ENCODE results near the gene SPEG. TPM values are rescaled to one million over a fixed set of nuclear protein-coding genes. Genes with fewer than 3 reads are reported as not detected.

SPEG gene
- total RNA-seq, 1 experiment from 2014 or later, result 55.3 TPM

GRCh38 chr2:219408204-219408603, 26.4 kb upstream of the SPEG start (continued):
- no peak for TF ChIP-seq ATF1 (CRISPR knock-in tag; IDR thresholded peaks at IDR 0.05)

- 0 out of 2 replicates have a peak, but pooled peaks cover 2% of the 10 kb centered on the region for H3K36me3 Mint-ChIP-seq
- ChIA-PET CTCF (interaction anchor here (0.8 to 3.8 kb wide), 7 partner anchors 10 to 121 kb away, joined by 3 to 14 read pairs (median 4); partner anchors contain the start of genes DES and SPEG), POLR2A (no interaction called here)
- H3K9me3 Mint-ChIP-seq, result peaks cover 6% of the 10 kb centered on the region; the same call in 1 of the 2 replicates
- ATAC-seq, result no peak
- H3K27me3 Mint-ChIP-seq (ENCODE audit: low read depth), result peaks cover 5% of the 10 kb centered on the region
- no peak overlapping the region for H3K27ac Mint-ChIP-seq
- peaks cover 16% of the 10 kb centered on the region for H3K4me1 Mint-ChIP-seq
- TF ChIP-seq JAZF1 (CRISPR knock-in tag; IDR thresholded peaks at IDR 0.05) (no peak), EMX1 (CRISPR knock-in tag; IDR thresholded peaks at IDR 0.05) (no peak), MYBL2 (CRISPR knock-in tag; IDR thresholded peaks at IDR 0.05) (no peak), NR3C1 (CRISPR knock-in tag; conservative IDR thresholded peaks at IDR 0.05; ENCODE audit: low read depth) (no peak), ETV6 (CRISPR knock-in tag; IDR thresholded peaks at IDR 0.05) (no peak), OVOL2 (CRISPR knock-in tag; IDR thresholded peaks at IDR 0.05; ENCODE audit: borderline replicate concordance) (no peak), ZNF512 (CRISPR knock-in tag; IDR thresholded peaks at IDR 0.05; ENCODE audit: borderline replicate concordance) (no peak), FOXJ3 (CRISPR knock-in tag; IDR thresholded peaks at IDR 0.05; ENCODE audit: borderline replicate concordance) (no peak), E2F5 (CRISPR knock-in tag; IDR thresholded peaks at IDR 0.05) (no peak), ELF4 (CRISPR knock-in tag; IDR thresholded peaks at IDR 0.05; ENCODE audit: low read depth) (no peak)
- TF ChIP-seq, protein P1, sequence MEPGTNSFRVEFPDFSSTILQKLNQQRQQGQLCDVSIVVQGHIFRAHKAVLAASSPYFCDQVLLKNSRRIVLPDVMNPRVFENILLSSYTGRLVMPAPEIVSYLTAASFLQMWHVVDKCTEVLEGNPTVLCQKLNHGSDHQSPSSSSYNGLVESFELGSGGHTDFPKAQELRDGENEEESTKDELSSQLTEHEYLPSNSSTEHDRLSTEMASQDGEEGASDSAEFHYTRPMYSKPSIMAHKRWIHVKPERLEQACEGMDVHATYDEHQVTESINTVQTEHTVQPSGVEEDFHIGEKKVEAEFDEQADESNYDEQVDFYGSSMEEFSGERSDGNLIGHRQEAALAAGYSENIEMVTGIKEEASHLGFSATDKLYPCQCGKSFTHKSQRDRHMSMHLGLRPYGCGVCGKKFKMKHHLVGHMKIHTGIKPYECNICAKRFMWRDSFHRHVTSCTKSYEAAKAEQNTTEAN (CRISPR knock-in tag; IDR thresholded peaks at IDR 0.05), result no peak
- TF ChIP-seq, protein P2, sequence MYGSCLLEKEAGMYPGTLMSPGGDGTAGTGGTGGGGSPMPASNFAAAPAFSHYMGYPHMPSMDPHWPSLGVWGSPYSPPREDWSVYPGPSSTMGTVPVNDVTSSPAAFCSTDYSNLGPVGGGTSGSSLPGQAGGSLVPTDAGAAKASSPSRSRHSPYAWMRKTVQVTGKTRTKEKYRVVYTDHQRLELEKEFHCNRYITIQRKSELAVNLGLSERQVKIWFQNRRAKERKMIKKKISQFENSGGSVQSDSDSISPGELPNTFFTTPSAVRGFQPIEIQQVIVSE (CRISPR knock-in tag; IDR thresholded peaks at IDR 0.05; ENCODE audit: borderline replicate concordance), result no peak
- no peak overlapping the region for H3K4me3 Mint-ChIP-seq
- DNase-seq (ENCODE audit: low spot score), result no peak
Measured at GRCh38 chr2:219408631-219409030, 26.0 kb upstream of the SPEG start.

GRCh38 chr2:219409619-219410018, 25.0 kb upstream of the SPEG start:
- Mint-ChIP-seq H3K9me3 (peaks cover 6% of the 10 kb centered on the region; the same call in 1 of the 2 replicates), H3K27ac (no peak overlapping the region), H3K36me3 (0 out of 2 replicates have a peak, but pooled peaks cover 2% of the 10 kb centered on the region), H3K4me1 (peaks cover 7% of the 10 kb centered on the region), H3K4me3 (no peak overlapping the region), H3K27me3 (ENCODE audit: low read depth) (peaks cover 5% of the 10 kb centered on the region)
- ATAC-seq (no peak), DNase-seq (ENCODE audit: low spot score) (no peak)
- CTCF ChIA-PET, result interaction anchor here (0.8 to 3.8 kb wide), 6 partner anchors 9 to 120 kb away, joined by 3 to 14 read pairs (median 5); partner anchors contain the start of genes DES and SPEG
- POLR2A ChIA-PET, result no interaction called here
- TF ChIP-seq JUN (CRISPR knock-in tag; IDR thresholded peaks at IDR 0.05) (no peak), NR2C2 (CRISPR knock-in tag; IDR thresholded peaks at IDR 0.05) (no peak), SMAD3 (CRISPR knock-in tag; IDR thresholded peaks at IDR 0.05; ENCODE audit: borderline replicate concordance) (no peak), SMAD4 (CRISPR knock-in tag; IDR thresholded peaks at IDR 0.05) (no peak), ZNF121 (CRISPR knock-in tag; IDR thresholded peaks at IDR 0.05) (no peak), AFF4 (CRISPR knock-in tag; IDR thresholded peaks at IDR 0.05; ENCODE audit: borderline replicate concordance) (no peak), TEAD1 (CRISPR knock-in tag; IDR thresholded peaks at IDR 0.05) (no peak)
- TF ChIP-seq, protein P3, sequence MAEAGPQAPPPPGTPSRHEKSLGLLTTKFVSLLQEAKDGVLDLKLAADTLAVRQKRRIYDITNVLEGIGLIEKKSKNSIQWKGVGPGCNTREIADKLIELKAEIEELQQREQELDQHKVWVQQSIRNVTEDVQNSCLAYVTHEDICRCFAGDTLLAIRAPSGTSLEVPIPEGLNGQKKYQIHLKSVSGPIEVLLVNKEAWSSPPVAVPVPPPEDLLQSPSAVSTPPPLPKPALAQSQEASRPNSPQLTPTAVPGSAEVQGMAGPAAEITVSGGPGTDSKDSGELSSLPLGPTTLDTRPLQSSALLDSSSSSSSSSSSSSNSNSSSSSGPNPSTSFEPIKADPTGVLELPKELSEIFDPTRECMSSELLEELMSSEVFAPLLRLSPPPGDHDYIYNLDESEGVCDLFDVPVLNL (CRISPR knock-in tag; IDR thresholded peaks at IDR 0.05; ENCODE audit: borderline replicate concordance, low read depth), result no peak
- TF ChIP-seq, protein P2 (CRISPR knock-in tag; IDR thresholded peaks at IDR 0.05; ENCODE audit: borderline replicate concordance), result no peak
